ENCODE measurements around the gene SPRYD3. TPM values are rescaled to one million over a fixed set of nuclear protein-coding genes. Genes with fewer than 3 reads are reported as not detected.

Gene SPRYD3
- total RNA-seq, 4 donors from 2014 or later: 10.1 to 27.0 (median 21.9) TPM

DNA sequence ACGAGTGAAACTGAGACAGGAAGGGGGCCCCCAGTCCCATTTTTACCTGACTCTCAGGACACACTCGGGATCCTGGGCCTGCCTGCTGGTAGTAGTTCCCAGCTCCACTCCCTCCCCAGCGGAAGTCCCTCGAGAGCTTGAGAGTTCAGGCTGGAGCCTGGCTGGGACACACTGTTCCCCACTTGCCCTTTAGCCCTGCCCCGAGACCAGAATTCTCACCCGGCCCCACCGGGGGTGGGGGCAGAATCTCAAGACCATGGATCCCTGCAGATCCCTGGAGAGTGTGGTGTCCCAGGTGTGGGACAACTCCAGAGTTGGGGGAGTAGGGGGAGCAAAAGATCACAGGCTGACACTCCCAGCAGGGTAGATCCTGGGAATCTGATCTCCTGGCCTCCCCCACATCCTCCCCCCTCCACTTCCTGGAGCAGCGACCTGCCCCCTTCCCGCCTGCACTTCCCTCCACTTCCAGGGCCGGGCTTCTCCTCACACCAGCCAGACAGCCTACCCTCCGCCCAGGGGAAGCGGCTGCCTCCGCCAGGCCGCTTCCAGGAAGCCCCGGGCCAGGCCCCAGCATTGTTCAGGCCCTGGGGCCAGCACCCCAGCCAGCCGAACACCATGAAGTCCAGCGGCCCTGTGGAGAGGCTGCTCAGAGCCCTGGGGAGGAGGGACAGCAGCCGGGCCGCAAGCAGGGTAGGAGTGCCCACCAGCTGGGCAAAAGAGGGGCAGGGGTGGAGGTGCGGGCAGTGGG, 29.4 kb downstream of the SPRYD3 start, which contains the start of gene TNS2:
TSS of gene TNS2 (plus strand) at position 495 of the 748 bp plus-strand sequence. CDS start at position 616, 121 bp downstream.
- Histone ChIP-seq H3K4me1 (peaks cover 40 to 89% (median 81%) of the 10 kb centered on the region in 4 donors), H3K27me3 (no peaks in the 10 kb centered on the region), H3K9me3 (no peaks in the 10 kb centered on the region), H3K36me3 (no peaks in the 10 kb centered on the region), H3K4me3 (peak within 1 kb of the TSS; percentile 24 to 57 (median 46)), H3K27ac (peak within 1 kb of the TSS; percentile 89 to 98 (median 96))
- intact Hi-C loops (cut with DNase I; ENCODE audit: low total_unique reads): no loop called here
- in situ Hi-C loops (cut with MboI; ENCODE audit: low pct_ligation_motif_present in 1 of 4, low pct_unique_long_range_greater_than_20kb in 1 of 4, low sequenced_read_pairs in 3 of 4): loop anchor here in 2 of 4 donors (25.0 kb wide), 2 partner anchors 138 to 238 kb away; partner anchors contain the start of genes CSAD (in 1 of the 2), MYG1 (in 1 of the 2), PFDN5 (in 1 of the 2) and ZNF740 (in 1 of the 2)
- TF ChIP-seq POLR2AphosphoS5 (IDR thresholded peaks at IDR 0.05): peak; percentile 46 to 75 (median 71)
- TF ChIP-seq, protein P1, sequence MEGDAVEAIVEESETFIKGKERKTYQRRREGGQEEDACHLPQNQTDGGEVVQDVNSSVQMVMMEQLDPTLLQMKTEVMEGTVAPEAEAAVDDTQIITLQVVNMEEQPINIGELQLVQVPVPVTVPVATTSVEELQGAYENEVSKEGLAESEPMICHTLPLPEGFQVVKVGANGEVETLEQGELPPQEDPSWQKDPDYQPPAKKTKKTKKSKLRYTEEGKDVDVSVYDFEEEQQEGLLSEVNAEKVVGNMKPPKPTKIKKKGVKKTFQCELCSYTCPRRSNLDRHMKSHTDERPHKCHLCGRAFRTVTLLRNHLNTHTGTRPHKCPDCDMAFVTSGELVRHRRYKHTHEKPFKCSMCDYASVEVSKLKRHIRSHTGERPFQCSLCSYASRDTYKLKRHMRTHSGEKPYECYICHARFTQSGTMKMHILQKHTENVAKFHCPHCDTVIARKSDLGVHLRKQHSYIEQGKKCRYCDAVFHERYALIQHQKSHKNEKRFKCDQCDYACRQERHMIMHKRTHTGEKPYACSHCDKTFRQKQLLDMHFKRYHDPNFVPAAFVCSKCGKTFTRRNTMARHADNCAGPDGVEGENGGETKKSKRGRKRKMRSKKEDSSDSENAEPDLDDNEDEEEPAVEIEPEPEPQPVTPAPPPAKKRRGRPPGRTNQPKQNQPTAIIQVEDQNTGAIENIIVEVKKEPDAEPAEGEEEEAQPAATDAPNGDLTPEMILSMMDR (IDR thresholded peaks at IDR 0.05): no peak
- TF ChIP-seq EP300 (IDR thresholded peaks at IDR 0.05; ENCODE audit: low read depth): peak; percentile 23
- TF ChIP-seq POLR2A (IDR thresholded peaks at IDR 0.05): peak; percentile 76
- peak; percentile 72 for DNase-seq
- 20 to 34% methylated on average over 1 to 16 of the region's 20 CpGs for WGBS, 2 donors (ENCODE audit: low coverage in 1 of 2)

DNA sequence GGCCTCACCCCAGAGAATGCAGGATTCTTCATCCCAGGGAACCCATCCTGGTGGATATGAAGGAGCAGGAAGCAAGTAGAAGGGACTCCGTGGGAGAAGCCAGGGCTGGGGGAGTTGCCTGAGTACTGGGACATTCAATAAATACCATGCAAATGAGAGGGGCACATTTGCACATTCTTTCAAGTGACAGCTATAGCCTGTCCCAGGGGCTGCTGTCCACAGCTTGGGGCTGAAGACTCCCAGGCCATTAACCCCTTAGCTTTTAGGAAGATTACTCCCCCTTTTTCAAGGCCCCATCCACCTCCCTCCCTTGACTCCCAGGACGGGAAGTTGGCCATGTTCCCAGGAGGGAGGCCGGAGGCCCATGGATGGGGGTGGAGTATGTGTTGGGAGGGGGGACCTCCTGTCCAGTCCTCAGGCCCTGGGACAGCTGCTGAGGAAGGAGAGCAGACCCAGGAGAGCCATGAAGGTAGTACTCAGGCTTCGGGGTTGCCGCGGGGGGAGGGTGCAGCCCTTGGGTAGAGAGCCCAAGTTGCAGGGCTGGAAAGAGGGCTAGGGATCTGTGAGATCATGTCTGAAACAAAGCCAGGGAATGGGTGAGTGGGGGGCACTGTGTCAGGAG, 30.3 kb downstream of the SPRYD3 start:
- H3K27ac ChIP-seq: peak overlapping the region; percentile 89 to 98 (median 96)
- H3K27me3 ChIP-seq: no peaks in the 10 kb centered on the region
- in situ Hi-C loops (cut with MboI; ENCODE audit: low pct_ligation_motif_present in 1 of 4, low pct_unique_long_range_greater_than_20kb in 1 of 4, low sequenced_read_pairs in 3 of 4) (no loop called here), intact Hi-C loops (cut with DNase I; ENCODE audit: low total_unique reads) (no loop called here)
- WGBS, 2 donors (ENCODE audit: low coverage in 1 of 2): 26% methylated on average over 6 of the region's 6 CpGs; no CpG with 5 or more reads in 1 of the 2 donors
- TF ChIP-seq POLR2AphosphoS5 (IDR thresholded peaks at IDR 0.05): peak in 2 of 3 donors; percentile 5 to 9
- TF ChIP-seq, protein P1 (IDR thresholded peaks at IDR 0.05): no peak
- TF ChIP-seq POLR2A (IDR thresholded peaks at IDR 0.05): no peak
- TF ChIP-seq EP300 (IDR thresholded peaks at IDR 0.05; ENCODE audit: low read depth): no peak
- DNase-seq: peak; percentile 61
- H3K36me3 ChIP-seq: no peaks in the 10 kb centered on the region
- H3K4me1 ChIP-seq: peaks cover 46 to 91% (median 83%) of the 10 kb centered on the region in 4 donors
- peak overlapping the region in 3 of 4 donors; percentile 24 to 57 (median 48) for H3K4me3 ChIP-seq
- H3K9me3 ChIP-seq: no peaks in the 10 kb centered on the region

DNA sequence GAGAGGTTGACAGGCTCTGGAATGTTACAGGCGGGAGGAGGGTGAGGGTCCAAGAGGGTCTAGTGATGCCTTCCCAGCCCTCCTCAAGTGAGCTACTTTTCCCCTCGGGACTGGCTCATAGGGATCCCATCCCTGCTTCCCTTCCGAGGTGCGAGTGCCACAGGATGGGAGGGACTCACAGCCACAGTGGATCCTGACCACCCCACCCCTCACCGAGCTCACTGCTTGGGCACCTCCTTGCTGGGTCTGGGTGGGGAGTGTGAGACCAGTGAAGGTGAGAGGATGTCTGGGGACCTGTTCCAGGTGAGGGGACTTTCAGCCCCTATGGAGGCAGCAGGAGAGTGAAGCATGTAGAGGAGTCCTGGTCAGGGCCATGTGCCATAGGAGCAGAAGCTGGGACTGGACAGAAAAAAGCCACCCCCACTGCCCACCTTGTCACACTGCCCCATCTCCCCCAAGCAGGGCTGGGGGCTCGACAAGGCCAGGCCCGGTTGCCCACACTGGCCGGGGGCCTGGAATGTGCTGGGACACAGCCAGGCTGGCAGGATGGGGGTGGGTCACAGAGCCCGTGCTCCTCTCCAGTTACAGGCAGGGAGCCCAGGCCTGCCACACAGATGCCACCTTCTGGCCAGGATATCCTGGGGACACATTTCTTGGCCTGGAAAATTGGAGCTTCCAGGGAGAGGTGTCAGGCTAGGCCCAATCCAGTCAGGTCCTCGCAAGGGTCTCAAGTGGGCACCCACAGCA, 31.0 kb downstream of the SPRYD3 start:
- intact Hi-C loops (cut with DNase I; ENCODE audit: low total_unique reads) (no loop called here), in situ Hi-C loops (cut with MboI; ENCODE audit: low pct_ligation_motif_present in 1 of 4, low pct_unique_long_range_greater_than_20kb in 1 of 4, low sequenced_read_pairs in 3 of 4) (no loop called here)
- H3K9me3 ChIP-seq: no peaks in the 10 kb centered on the region
- H3K36me3 ChIP-seq: no peaks in the 10 kb centered on the region
- no peak for TF ChIP-seq POLR2AphosphoS5 (IDR thresholded peaks at IDR 0.05)
- TF ChIP-seq, protein P1 (IDR thresholded peaks at IDR 0.05): peak in 3 of 5 experiments; percentile 19 to 25 (median 24)
- peak overlapping the region; percentile 89 to 98 (median 96) for H3K27ac ChIP-seq
- H3K4me1 ChIP-seq: peaks cover 43 to 89% (median 79%) of the 10 kb centered on the region in 4 donors
- H3K4me3 ChIP-seq: peak overlapping the region; percentile 24 to 57 (median 44)
- H3K27me3 ChIP-seq: no peaks in the 10 kb centered on the region
- 26% methylated on average over 10 of the region's 10 CpGs; no CpG with 5 or more reads in 1 of the 2 donors for whole genome bisulfite sequencing, 2 donors (ENCODE audit: low coverage in 1 of 2)
- DNase-seq: peak; percentile 63

Data from transverse colon (tissue), 4 donors.